Panc1 (cell line): Measurements from ENCODE around the gene ASNS. TPM values are rescaled to one million over a fixed set of nuclear protein-coding genes. Genes with fewer than 3 reads are reported as not detected.

Source experiments
- ATAC-seq: fragments of 200-7000 bp; cut with Tn5 transposase; 2 replicates; pipeline ENCODE4 v1.9.1; 2020; ENCODE audit warnings: mild to moderate bottlenecking, moderate library complexity
- BruUV-seq: library from RNA; stranded (reverse); fragments of 400-500 nt; replicated peaks from 2 replicates; lab custom pipeline; 2021; lab: Mats Ljungman, UMichigan
- CTCF ChIA-PET: fragments of 300-600 bp; sonication (Branson Sonifier 250); formaldehyde crosslinking; loops from one replicate; lab custom pipeline; 2022; ENCODE audit warnings: antibody characterized with exemption; lab: Charles Lee
- POLR2A ChIA-PET: fragments of 300-600 bp; sonication (Branson Sonifier 250); formaldehyde crosslinking; loops from one replicate; lab custom pipeline; 2022; ENCODE audit warnings: antibody characterized with exemption; lab: Charles Lee
- DNase-seq: peaks from one replicate; pipeline ENCODE4 v3.0.0-alpha.2; 2010; ENCODE audit warnings: low read depth, low spot score
- H3K27ac ChIP-seq: 2 replicates; pipeline ENCODE4 v1.5.1; 2011; ENCODE audit warnings: mild to moderate bottlenecking, low read length, inconsistent platforms
- H3K27me3 ChIP-seq: fragments of 200-500 bp; sonication (Bioruptor generic); 2 replicates; pipeline ENCODE4 v1.6.0; 2014; ENCODE audit warnings: low read length, inconsistent platforms; ENCODE audit not compliant: control insufficient read depth, insufficient read depth
- H3K36me3 ChIP-seq: fragments of 200-500 bp; sonication (Bioruptor generic); 2 replicates; pipeline ENCODE4 v1.5.1; 2014; ENCODE audit warnings: inconsistent platforms, mild to moderate bottlenecking, low read length, moderate library complexity; ENCODE audit not compliant: control insufficient read depth, insufficient read depth
- H3K4me1 ChIP-seq: 2 replicates; pipeline ENCODE4 v1.5.1; 2011; ENCODE audit warnings: inconsistent platforms, mild to moderate bottlenecking, low read length, moderate library complexity; ENCODE audit not compliant: control insufficient read depth, insufficient read depth
- H3K4me3 ChIP-seq, 2 experiments: 2 replicates each; pipeline ENCODE4 v1.5.1; 2011 to 2012; ENCODE audit warnings: low read depth in 2 of 2, low read length in 2 of 2, mild to moderate bottlenecking in 2 of 2, inconsistent platforms in 1 of 2, moderate library complexity in 1 of 2
- H3K9me3 ChIP-seq: fragments of 200-500 bp; sonication (Bioruptor generic); 2 replicates; pipeline ENCODE4 v1.5.1; 2014; ENCODE audit warnings: low read depth, mild to moderate bottlenecking, inconsistent platforms, low read length, moderate library complexity; ENCODE audit not compliant: control insufficient read depth, insufficient read depth
- POLR2AphosphoS5 ChIP-seq: IDR thresholded peaks from 2 replicates; pipeline ENCODE4 v1.6.1; 2012; ENCODE audit warnings: mild to moderate bottlenecking, low read depth, low read length, moderate library complexity
- REST ChIP-seq, 2 experiments: IDR thresholded peaks; 2 replicates each; pipeline ENCODE4 v1.6.1; 2011 to 2012; ENCODE audit warnings: low read depth in 2 of 2, control low read depth in 1 of 2, low read length in 1 of 2, mild to moderate bottlenecking in 1 of 2, moderate library complexity in 1 of 2; ENCODE audit not compliant: insufficient read depth in 1 of 2
- SIN3A ChIP-seq: IDR thresholded peaks from 2 replicates; pipeline ENCODE4 v1.6.1; 2012; ENCODE audit warnings: low read depth, mild to moderate bottlenecking, low read length, moderate library complexity, borderline replicate concordance; ENCODE audit not compliant: insufficient read depth
- TCF7L2 ChIP-seq: IDR thresholded peaks from 2 replicates; pipeline ENCODE4 v1.6.1; 2011; ENCODE audit warnings: mild to moderate bottlenecking, low read depth, low read length, inconsistent platforms
- in situ Hi-C: cut with HindIII; loops from 2 replicates; pipeline ENCODE4 v1.10.0; 2016; ENCODE audit warnings: low sequenced_read_pairs, low pct_unique_long_range_greater_than_20kb
- intact Hi-C: fragments of 100-400 bp; cut with micrococcal nuclease; formaldehyde crosslinking; loops from one replicate; pipeline ENCODE4 v1.10.0; 2022; ENCODE audit not compliant: unreplicated experiment
- total RNA-seq: library from RNA; stranded (reverse); gene quantifications from one replicate; pipeline ENCODE4 v1.2.1, GENCODE V29; 2021; ENCODE audit not compliant: unreplicated experiment
- TF ChIP-seq, protein P1 (sequence below): fragments of 450-650 bp; IDR thresholded peaks from 2 replicates; pipeline ENCODE4 v1.5.1; 2017; ENCODE audit warnings: mild to moderate bottlenecking

Gene ASNS
- total RNA-seq, 1 experiment from 2014 or later: 91.4 TPM

DNA sequence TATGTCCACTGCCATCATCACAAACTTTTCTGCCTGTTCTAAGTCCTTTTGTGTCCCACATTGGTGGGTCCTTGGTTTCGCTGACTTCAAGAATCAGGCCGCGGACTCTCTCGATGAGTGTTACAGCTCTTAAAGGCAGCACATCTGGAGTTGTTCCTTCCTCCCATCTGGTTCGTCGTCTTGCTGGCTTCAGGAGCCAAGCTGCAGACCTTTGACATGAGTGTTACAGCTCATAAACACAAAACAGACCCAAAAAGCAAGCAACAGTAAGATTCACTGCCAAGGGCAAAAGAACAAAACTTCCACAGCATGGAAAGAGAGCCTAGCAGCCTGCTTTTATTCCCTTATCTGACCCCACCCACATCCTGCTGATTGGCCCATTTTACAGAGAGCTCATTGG is 30.2 kb downstream of the ASNS start:
- TF ChIP-seq POLR2AphosphoS5: no peak
- no peak for TF ChIP-seq SIN3A
- TF ChIP-seq REST (IDR thresholded peaks at IDR 0.05; ENCODE audit: insufficient read depth in 1 of 2, low read depth in 2 of 2, low read length in 1 of 2): no peak
- no peak for TF ChIP-seq TCF7L2
- TF ChIP-seq, protein P1, sequence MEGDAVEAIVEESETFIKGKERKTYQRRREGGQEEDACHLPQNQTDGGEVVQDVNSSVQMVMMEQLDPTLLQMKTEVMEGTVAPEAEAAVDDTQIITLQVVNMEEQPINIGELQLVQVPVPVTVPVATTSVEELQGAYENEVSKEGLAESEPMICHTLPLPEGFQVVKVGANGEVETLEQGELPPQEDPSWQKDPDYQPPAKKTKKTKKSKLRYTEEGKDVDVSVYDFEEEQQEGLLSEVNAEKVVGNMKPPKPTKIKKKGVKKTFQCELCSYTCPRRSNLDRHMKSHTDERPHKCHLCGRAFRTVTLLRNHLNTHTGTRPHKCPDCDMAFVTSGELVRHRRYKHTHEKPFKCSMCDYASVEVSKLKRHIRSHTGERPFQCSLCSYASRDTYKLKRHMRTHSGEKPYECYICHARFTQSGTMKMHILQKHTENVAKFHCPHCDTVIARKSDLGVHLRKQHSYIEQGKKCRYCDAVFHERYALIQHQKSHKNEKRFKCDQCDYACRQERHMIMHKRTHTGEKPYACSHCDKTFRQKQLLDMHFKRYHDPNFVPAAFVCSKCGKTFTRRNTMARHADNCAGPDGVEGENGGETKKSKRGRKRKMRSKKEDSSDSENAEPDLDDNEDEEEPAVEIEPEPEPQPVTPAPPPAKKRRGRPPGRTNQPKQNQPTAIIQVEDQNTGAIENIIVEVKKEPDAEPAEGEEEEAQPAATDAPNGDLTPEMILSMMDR: no peak
- CTCF ChIA-PET: no interaction called here
- intact Hi-C loops: loop anchor here (10.0 kb wide), 2 partner anchors 697 to 1927 kb away; no protein-coding TSS in a partner anchor
- ATAC-seq (no peak), DNase-seq (no peak)
- Histone ChIP-seq H3K4me3 (no peak overlapping the region), H3K9me3 (no peaks in the 10 kb centered on the region), H3K27ac (no peak overlapping the region), H3K36me3 (no peaks in the 10 kb centered on the region), H3K4me1 (no peaks in the 10 kb centered on the region), H3K27me3 (peaks cover 7% of the 10 kb centered on the region; the same call in 1 of the 2 replicates)
- POLR2A ChIA-PET: no interaction called here
- in situ Hi-C loops: no loop called here
- no TSS peak for BruUV-seq

- no peak overlapping the region for H3K27ac ChIP-seq
- ChIA-PET CTCF (interaction anchor here (0.5 kb wide), 1 partner anchor 690 kb away, joined by 8 read pairs; no protein-coding TSS in a partner anchor), POLR2A (no interaction called here)
- peaks cover 16% of the 10 kb centered on the region; the same call in 1 of the 2 replicates for H3K27me3 ChIP-seq
- H3K36me3 ChIP-seq: no peaks in the 10 kb centered on the region
- no peaks in the 10 kb centered on the region for H3K9me3 ChIP-seq
- no peak overlapping the region for H3K4me3 ChIP-seq
- DNase-seq (peak; percentile 60), ATAC-seq (peak; percentile 91)
- TF ChIP-seq, protein P1: peak; percentile 78
- TF ChIP-seq REST (IDR thresholded peaks at IDR 0.05; ENCODE audit: insufficient read depth in 1 of 2, low read depth in 2 of 2, low read length in 1 of 2): no peak
- H3K4me1 ChIP-seq: no peaks in the 10 kb centered on the region
- BruUV-seq: no TSS peak
- in situ Hi-C loops: no loop called here
- intact Hi-C loops: loop anchor here (1.0 to 2.0 kb wide), 2 partner anchors 336 to 731 kb away; no protein-coding TSS in a partner anchor
Measured at GRCh38 chr7:97835296-97836138, 36.7 kb downstream of the ASNS start.
